ENCODE measurements around the gene GRIN2A. TPM values are rescaled to one million over a fixed set of nuclear protein-coding genes. Genes with fewer than 3 reads are reported as not detected.
A peak's percentile ranks its signal among the peaks of the same experiment; 100 is the strongest.

The GRIN2A gene
- total RNA-seq, 1 donor from 2014 or later: not detected

DNA sequence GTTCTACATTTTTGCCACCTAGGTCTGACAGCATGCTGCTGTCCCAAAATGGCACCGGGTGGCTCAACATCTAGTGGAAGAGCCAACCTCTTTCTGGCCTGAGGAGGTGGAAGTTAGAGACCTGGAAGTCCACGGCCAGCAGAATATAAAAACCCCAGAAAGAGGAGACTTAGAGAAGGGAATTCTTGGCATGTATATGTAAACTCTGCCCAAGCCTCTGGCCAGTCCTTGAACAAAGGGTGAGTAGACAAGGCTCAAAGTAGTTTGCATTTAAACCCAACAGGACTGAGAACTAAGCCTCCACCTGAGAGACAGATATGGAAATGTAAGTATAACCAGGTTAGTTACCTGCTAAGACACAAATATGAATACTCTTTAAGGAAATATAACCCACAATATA is 210.3 kb downstream of the GRIN2A start:
- TF ChIP-seq, protein P1, sequence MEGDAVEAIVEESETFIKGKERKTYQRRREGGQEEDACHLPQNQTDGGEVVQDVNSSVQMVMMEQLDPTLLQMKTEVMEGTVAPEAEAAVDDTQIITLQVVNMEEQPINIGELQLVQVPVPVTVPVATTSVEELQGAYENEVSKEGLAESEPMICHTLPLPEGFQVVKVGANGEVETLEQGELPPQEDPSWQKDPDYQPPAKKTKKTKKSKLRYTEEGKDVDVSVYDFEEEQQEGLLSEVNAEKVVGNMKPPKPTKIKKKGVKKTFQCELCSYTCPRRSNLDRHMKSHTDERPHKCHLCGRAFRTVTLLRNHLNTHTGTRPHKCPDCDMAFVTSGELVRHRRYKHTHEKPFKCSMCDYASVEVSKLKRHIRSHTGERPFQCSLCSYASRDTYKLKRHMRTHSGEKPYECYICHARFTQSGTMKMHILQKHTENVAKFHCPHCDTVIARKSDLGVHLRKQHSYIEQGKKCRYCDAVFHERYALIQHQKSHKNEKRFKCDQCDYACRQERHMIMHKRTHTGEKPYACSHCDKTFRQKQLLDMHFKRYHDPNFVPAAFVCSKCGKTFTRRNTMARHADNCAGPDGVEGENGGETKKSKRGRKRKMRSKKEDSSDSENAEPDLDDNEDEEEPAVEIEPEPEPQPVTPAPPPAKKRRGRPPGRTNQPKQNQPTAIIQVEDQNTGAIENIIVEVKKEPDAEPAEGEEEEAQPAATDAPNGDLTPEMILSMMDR (conservative IDR thresholded peaks at IDR 0.05; ENCODE audit: low read depth, low read length): no peak
- DNase-seq (ENCODE audit: low read depth): no peak
- no peak overlapping the region for H3K4me3 ChIP-seq (ENCODE audit: low read depth, low read length)

DNA sequence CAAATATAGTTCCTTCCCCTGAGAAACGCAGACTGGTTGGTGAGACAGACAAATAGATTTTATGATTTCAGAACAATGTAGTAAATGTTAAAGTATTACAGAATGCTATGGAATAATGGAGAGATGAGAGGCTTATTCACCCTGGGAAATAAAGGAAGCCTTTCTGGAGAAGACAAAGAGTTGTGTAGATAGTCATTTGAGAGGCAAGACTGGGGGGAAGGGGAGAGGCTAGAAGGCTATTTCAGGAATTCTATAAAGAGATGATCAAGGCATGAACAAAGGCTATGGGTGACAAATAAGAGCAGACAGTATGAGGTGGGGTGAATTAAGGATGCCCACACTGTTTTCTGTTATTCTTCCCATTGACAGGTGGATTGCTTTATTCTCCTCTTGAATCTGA is 211.4 kb downstream of the GRIN2A start:
- TF ChIP-seq, protein P1 (conservative IDR thresholded peaks at IDR 0.05; ENCODE audit: low read depth, low read length): no peak
- no peak overlapping the region for H3K4me3 ChIP-seq (ENCODE audit: low read depth, low read length)
- DNase-seq (ENCODE audit: low read depth): no peak

GRCh38 chr16:9970244-9970643 is 212.0 kb downstream of the GRIN2A start:
- TF ChIP-seq, protein P1 (conservative IDR thresholded peaks at IDR 0.05; ENCODE audit: low read depth, low read length): no peak
- no peak for DNase-seq (ENCODE audit: low read depth)
- no peak overlapping the region for H3K4me3 ChIP-seq (ENCODE audit: low read depth, low read length)

DNA sequence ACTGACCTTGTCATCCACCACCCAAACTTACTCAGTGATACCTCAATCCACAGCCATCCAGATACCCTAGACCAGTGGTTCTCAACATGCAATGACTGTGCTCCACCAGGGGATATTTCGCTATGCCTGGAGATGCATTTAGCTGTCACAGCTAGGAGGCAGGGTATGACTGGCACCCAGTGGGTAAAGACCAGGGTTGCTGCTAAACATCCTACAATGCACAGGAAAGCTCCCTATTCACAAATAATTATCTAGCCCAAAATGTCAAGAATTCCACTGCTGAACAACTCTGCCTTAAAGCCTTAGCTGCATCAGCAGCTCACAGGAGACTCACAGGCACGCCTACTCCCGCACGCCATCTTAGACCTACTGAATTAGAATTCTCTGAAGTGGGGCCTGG is 212.6 kb downstream of the GRIN2A start:
- TF ChIP-seq, protein P1 (conservative IDR thresholded peaks at IDR 0.05; ENCODE audit: low read depth, low read length): peak; percentile 35
- DNase-seq (ENCODE audit: low read depth): no peak

GRCh38 chr16:9966569-9967157 is 215.6 kb downstream of the GRIN2A start:
- DNase-seq (ENCODE audit: low read depth): peak; percentile 76
- TF ChIP-seq, protein P1 (conservative IDR thresholded peaks at IDR 0.05; ENCODE audit: low read depth, low read length): no peak
- no peak overlapping the region for H3K4me3 ChIP-seq (ENCODE audit: low read depth, low read length)

More for the DNA sequence above, 212.6 kb downstream of the GRIN2A start:
- no peak overlapping the region for H3K4me3 ChIP-seq (ENCODE audit: low read depth, low read length)

DNA sequence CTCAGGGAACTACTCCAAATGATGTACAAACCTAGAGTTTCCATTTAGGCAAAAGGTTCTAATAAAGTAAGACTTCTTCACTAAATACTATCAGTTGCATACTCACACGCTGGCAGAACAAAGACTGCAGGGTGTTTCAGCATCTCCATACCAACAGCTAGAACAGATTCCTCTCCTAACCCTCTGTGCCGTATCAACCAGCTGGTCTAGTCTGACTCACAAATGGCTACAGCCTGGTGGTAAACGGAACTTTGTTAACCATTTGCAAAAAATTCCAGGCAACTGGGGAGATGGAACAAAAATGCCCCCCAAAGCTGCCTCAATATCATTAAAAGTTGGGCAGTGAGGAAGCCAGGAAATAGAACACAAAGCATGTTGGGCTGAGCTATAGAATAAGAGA is 217.1 kb downstream of the GRIN2A start:
- TF ChIP-seq, protein P1 (conservative IDR thresholded peaks at IDR 0.05; ENCODE audit: low read depth, low read length): no peak
- peak; percentile 74 for DNase-seq (ENCODE audit: low read depth)
- no peak overlapping the region for H3K4me3 ChIP-seq (ENCODE audit: low read depth, low read length)

- H3K4me3 ChIP-seq (ENCODE audit: low read depth, low read length): no peak overlapping the region
- TF ChIP-seq, protein P1 (conservative IDR thresholded peaks at IDR 0.05; ENCODE audit: low read depth, low read length): no peak
- DNase-seq (ENCODE audit: low read depth): no peak
Measured at GRCh38 chr16:9964426-9964825, 217.8 kb downstream of the GRIN2A start.
